ENCODE measurements around the gene ADCY10.

ADCY10 gene

GRCh38 chr1:167803358-167804207 is 110.4 kb downstream of the ADCY10 start:
- peak; percentile 64 for DNase-seq

- DNase-seq, result no peak
Observed at GRCh38 chr1:167802235-167802634, 111.7 kb downstream of the ADCY10 start.

GRCh38 chr1:167800251-167800650 is 113.7 kb downstream of the ADCY10 start:
- DNase-seq, result peak; percentile 31

GRCh38 chr1:167799747-167800146 is 114.2 kb downstream of the ADCY10 start:
- no peak for DNase-seq

GRCh38 chr1:167798952-167799351 is 115.0 kb downstream of the ADCY10 start:
- DNase-seq, result no peak

- DNase-seq, result no peak
Observed at GRCh38 chr1:167797015-167797414, 116.9 kb downstream of the ADCY10 start.

- DNase-seq, result no peak
Observed at GRCh38 chr1:167795810-167796740, 117.9 kb downstream of the ADCY10 start.

GRCh38 chr1:167794043-167794442 is 119.9 kb downstream of the ADCY10 start:
- DNase-seq, result no peak

DNA sequence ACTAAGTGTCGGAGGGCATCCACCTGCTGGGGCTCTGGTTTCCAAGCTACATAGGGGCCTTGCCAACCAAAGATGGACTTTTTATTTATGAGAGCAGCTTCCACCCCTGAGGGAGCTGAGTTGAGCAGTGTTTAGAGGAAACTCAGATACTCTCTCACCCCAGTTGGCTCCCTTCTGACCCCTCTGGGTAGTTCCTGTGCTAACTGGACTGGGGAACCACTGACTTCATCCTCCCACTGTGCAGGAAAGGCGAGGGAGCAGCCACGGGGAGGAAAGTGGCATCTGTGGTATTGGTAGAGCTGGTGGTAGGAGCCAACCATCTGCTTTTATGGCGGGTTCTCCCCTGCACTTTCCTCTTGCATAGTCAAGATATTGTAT is 121.8 kb downstream of the ADCY10 start:
- DNase-seq, result no peak

GRCh38 chr1:167791281-167792187 is 122.4 kb downstream of the ADCY10 start:
- DNase-seq, result no peak

DNA sequence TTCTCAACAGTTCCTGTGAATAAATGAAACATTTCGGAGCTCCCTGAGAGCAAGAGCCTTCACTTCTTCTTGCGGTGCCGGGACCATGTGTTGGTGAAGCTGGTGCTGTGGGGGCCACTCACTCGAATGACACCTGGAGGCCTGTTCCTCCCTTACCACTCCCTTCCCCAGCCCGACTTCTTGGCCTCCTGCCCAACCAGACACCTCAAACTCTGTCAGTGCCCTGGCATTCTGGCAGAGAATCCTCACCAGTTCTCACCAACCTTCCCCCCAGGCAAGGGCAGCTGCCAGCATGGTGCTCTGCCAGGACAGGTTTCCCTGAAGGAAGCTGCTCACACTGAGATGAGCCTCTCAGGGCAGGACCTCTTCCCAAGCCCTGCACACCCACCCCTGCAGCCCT is 123.8 kb downstream of the ADCY10 start:
- no peak for DNase-seq

DNA sequence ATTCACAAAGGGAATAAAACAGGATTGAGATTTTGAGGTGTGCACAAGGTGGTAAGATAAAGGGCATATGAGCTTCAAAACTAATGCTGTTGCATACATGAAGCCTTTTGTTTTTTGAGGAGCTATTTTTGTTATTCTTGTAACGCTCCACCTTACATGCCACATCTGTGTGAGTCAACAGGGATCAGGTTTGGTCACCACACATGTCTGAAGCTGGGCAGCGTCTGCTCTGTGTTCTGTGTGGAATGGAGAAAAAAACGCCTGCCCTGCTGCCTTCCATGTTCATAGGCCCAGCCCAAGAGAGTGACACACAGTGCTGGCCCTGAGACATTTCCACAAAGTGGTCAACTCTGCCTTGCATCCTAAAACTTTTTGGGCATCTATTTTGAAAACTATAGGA is 124.4 kb downstream of the ADCY10 start:
- DNase-seq, result no peak

GRCh38 chr1:167786502-167786901 is 127.4 kb downstream of the ADCY10 start:
- DNase-seq, result no peak

GRCh38 chr1:167784876-167785550 is 128.9 kb downstream of the ADCY10 start:
- no peak for DNase-seq

- DNase-seq, result no peak
Observed at GRCh38 chr1:167782946-167783345, 131.0 kb downstream of the ADCY10 start.

GRCh38 chr1:167781558-167781957 is 132.4 kb downstream of the ADCY10 start:
- DNase-seq, result no peak

- no peak for DNase-seq
Observed at GRCh38 chr1:167777269-167777650, 136.7 kb downstream of the ADCY10 start.

- DNase-seq, result no peak
Observed at GRCh38 chr1:167776616-167777268, 137.2 kb downstream of the ADCY10 start.

GRCh38 chr1:167776151-167776550 is 137.8 kb downstream of the ADCY10 start:
- DNase-seq, result no peak

DNA sequence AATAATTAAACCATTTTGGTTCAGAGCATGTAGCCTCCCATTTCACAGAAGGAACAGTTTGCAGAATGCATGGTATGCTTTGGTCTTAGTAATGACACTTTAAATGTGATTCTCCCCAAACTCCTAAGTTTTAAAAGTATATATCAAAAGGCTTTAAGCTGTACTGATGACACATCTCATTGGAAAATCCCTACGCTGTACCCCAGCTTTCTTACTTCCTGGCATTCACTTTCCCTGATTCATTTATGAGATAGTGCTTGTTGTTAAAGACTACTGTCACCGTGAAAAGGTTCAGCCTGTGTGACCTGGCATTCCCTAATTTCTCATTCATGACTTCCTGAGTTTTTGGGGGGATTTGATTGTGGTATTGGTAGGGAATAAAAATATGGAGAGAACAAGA is 138.8 kb downstream of the ADCY10 start:
- DNase-seq, result no peak

GRCh38 chr1:167774710-167775109 is 139.2 kb downstream of the ADCY10 start:
- DNase-seq, result no peak

DNA sequence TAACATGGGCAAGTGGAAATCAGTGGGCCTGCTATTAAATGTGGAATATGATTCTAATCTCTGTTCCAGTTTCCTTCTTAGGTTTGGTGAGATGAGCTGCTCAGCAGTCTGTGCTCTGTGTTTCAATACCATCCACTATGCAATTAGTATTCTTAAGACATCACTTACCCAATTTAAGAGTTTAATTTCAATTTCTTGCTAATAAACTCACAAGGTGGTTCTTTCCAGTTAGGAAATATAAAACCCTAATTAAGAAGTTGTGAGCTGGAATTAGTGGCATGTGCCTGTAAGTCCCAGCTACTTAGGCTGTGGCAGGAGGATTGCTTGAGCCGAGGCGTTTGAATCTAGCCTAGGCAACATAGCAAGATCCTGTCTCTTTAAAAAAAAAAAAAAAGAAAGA is 140.4 kb downstream of the ADCY10 start:
- no peak for DNase-seq

Measured in NCI-H2227 treated with DMSO at 0.1 percent for 48 hours (cell line).